ENCODE results near the gene ABHD4. TPM values are rescaled to one million over a fixed set of nuclear protein-coding genes. Genes with fewer than 3 reads are reported as not detected.

Gene ABHD4
- total and polyA plus RNA-seq, 2 donors (not counting 1 experiment from before 2014, with no cell fraction given): 10.5 to 22.7 TPM

DNA sequence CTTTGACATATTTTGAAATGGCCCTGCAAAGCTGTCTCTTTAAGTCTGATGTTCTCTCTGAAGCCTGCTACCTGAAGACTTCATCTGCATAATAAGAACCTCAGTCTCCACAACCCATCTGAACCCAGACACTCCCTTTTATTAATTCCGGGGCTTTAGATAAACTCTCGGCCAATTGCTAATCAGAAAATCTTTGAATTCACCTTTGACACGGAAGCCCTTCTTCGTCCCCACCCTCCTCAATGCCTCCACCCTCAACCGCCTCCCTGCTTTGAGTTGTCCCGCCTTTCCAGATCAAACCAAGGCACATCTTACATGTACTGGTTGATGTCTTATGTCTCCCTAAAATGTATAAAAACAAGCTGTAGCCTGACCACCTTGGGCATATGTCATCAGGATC is 28.5 kb downstream of the ABHD4 start:
- POLR2A ChIA-PET: interaction anchor here (0.7 kb wide), 1 partner anchor 140 kb away, joined by 10 read pairs; no protein-coding TSS in a partner anchor
- DNase-seq: no peak
- Mint-ChIP-seq H3K27ac (no peak overlapping the region), H3K27me3 (peaks cover 30% of the 10 kb centered on the region), H3K4me1 (peaks cover 2% of the 10 kb centered on the region), H3K4me3 (no peak overlapping the region), H3K9me3 (ENCODE audit: insufficient read depth) (peaks cover 7% of the 10 kb centered on the region)
- H3K36me3 ChIP-seq (replicated peaks in 1 of 2; ENCODE audit: control extremely low read depth in 1 of 2, control insufficient read depth in 1 of 2, extremely low read depth in 1 of 2, insufficient read depth in 2 of 2, low read length in 1 of 2): no peaks in the 10 kb centered on the region
- no peak overlapping the region for H3K9ac ChIP-seq (ENCODE audit: low read length)
- CTCF ChIA-PET: no interaction called here
- WGBS (ENCODE audit: insufficient coverage): 95% methylated on average over 5 of the region's 6 CpGs
- no peak for ATAC-seq (ENCODE audit: low read depth)
- no peak overlapping the region for H3K4me3 ChIP-seq (ENCODE audit: control extremely low read depth in 1 of 5, extremely low read depth in 1 of 5, insufficient read depth in 1 of 5, low read depth in 2 of 5, low read length in 4 of 5)
- peaks cover 0 to 10% (median 1%) of the 10 kb centered on the region in 4 experiments for H3K27me3 ChIP-seq (replicated peaks in 1 of 4; ENCODE audit: control extremely low read depth in 1 of 4, control insufficient read depth in 3 of 4, insufficient read depth in 4 of 4, low read length in 3 of 4)
- no peak overlapping the region for H3K27ac ChIP-seq (ENCODE audit: low read length in 2 of 2)
- H3K4me2 ChIP-seq (replicated peaks; ENCODE audit: low read depth, low read length, poor library complexity, severe bottlenecking): no peak overlapping the region
- TF ChIP-seq, protein P1, sequence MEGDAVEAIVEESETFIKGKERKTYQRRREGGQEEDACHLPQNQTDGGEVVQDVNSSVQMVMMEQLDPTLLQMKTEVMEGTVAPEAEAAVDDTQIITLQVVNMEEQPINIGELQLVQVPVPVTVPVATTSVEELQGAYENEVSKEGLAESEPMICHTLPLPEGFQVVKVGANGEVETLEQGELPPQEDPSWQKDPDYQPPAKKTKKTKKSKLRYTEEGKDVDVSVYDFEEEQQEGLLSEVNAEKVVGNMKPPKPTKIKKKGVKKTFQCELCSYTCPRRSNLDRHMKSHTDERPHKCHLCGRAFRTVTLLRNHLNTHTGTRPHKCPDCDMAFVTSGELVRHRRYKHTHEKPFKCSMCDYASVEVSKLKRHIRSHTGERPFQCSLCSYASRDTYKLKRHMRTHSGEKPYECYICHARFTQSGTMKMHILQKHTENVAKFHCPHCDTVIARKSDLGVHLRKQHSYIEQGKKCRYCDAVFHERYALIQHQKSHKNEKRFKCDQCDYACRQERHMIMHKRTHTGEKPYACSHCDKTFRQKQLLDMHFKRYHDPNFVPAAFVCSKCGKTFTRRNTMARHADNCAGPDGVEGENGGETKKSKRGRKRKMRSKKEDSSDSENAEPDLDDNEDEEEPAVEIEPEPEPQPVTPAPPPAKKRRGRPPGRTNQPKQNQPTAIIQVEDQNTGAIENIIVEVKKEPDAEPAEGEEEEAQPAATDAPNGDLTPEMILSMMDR (IDR thresholded peaks at IDR 0.05): no peak
- TF ChIP-seq EZH2 (IDR thresholded peaks at IDR 0.05; ENCODE audit: borderline replicate concordance, insufficient read depth, low read depth, low read length, poor library complexity, severe bottlenecking): no peak
- no peaks in the 10 kb centered on the region for H3K4me1 ChIP-seq (ENCODE audit: control insufficient read depth in 2 of 2, insufficient read depth in 2 of 2, low read length in 2 of 2)
- no peak overlapping the region for H2AFZ ChIP-seq (ENCODE audit: insufficient read depth, low read depth, low read length, poor library complexity, severe bottlenecking)
- peaks cover 0 to 13% (median 0%) of the 10 kb centered on the region in 3 donors for H3K9me3 ChIP-seq (ENCODE audit: control extremely low read depth in 1 of 3, control insufficient read depth in 2 of 3, insufficient read depth in 1 of 3, low read length in 2 of 3)
- intact Hi-C loops (cut with micrococcal nuclease): no loop called here
- H4K20me1 ChIP-seq (ENCODE audit: control insufficient read depth, insufficient read depth, low read length, poor library complexity, severe bottlenecking): no peaks in the 10 kb centered on the region
- no peaks in the 10 kb centered on the region for H3K79me2 ChIP-seq (ENCODE audit: control insufficient read depth, insufficient read depth, low read length)

DNA sequence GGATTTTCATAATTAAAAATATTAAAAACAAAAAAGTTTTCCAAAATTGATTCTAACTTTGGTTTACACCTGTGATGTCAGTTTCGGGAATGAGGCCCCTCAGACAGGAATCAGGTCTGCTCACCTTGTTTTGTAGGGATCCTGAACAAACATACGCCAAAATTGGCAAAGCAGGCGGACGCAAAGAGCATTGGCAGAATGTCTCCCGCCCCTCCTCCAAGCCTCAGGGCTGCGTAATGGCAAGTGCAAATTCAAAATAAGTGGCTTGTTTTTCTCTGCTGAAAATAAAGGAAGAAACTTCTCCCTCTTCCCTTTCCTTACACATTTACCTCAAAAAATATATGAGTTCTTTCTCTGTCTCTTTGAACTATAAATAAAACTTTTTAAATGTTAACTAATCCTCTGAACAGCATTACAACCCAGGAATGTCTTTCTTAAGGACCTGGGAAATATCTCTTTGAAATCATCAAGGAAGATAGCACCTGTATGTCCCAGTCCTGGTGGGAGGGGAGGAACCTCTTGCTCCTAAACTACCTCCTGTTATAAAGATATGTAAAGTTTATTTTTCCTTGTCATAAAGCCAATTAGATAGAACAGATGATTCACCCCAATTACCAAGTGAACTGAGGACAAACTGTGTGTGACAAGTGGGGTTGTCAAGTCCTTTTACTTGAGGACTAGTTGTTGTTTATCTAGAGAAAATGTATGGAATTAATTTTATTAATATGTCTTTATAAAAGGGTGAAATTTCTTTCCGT is 29.6 kb downstream of the ABHD4 start:
- no peak overlapping the region for H2AFZ ChIP-seq (ENCODE audit: insufficient read depth, low read depth, low read length, poor library complexity, severe bottlenecking)
- H3K79me2 ChIP-seq (ENCODE audit: control insufficient read depth, insufficient read depth, low read length): no peaks in the 10 kb centered on the region
- peaks cover 0 to 17% (median 0%) of the 10 kb centered on the region in 3 donors for H3K9me3 ChIP-seq (ENCODE audit: control extremely low read depth in 1 of 3, control insufficient read depth in 2 of 3, insufficient read depth in 1 of 3, low read length in 2 of 3)
- Mint-ChIP-seq H3K27ac (no peak overlapping the region), H3K4me1 (peaks cover 2% of the 10 kb centered on the region), H3K27me3 (peaks cover 30% of the 10 kb centered on the region), H3K9me3 (ENCODE audit: insufficient read depth) (peaks cover 7% of the 10 kb centered on the region), H3K4me3 (no peak overlapping the region)
- no peak for ATAC-seq (ENCODE audit: low read depth)
- no peak for DNase-seq
- TF ChIP-seq EZH2 (IDR thresholded peaks at IDR 0.05; ENCODE audit: borderline replicate concordance, insufficient read depth, low read depth, low read length, poor library complexity, severe bottlenecking): no peak
- TF ChIP-seq, protein P1 (IDR thresholded peaks at IDR 0.05): no peak
- POLR2A ChIA-PET: no interaction called here
- 83% methylated on average over 2 of the region's 7 CpGs for WGBS (ENCODE audit: insufficient coverage)
- H3K36me3 ChIP-seq (replicated peaks in 1 of 2; ENCODE audit: control extremely low read depth in 1 of 2, control insufficient read depth in 1 of 2, extremely low read depth in 1 of 2, insufficient read depth in 2 of 2, low read length in 1 of 2): no peaks in the 10 kb centered on the region
- H3K4me2 ChIP-seq (replicated peaks; ENCODE audit: low read depth, low read length, poor library complexity, severe bottlenecking): no peak overlapping the region
- H4K20me1 ChIP-seq (ENCODE audit: control insufficient read depth, insufficient read depth, low read length, poor library complexity, severe bottlenecking): no peaks in the 10 kb centered on the region
- no peak overlapping the region for H3K27ac ChIP-seq (ENCODE audit: low read length in 2 of 2)
- intact Hi-C loops (cut with micrococcal nuclease): no loop called here
- CTCF ChIA-PET: interaction anchor here (1.0 kb wide), 1 partner anchor 493 kb away, joined by 3 read pairs; no protein-coding TSS in a partner anchor
- H3K4me3 ChIP-seq (ENCODE audit: control extremely low read depth in 1 of 5, extremely low read depth in 1 of 5, insufficient read depth in 1 of 5, low read depth in 2 of 5, low read length in 4 of 5): no peak overlapping the region
- no peak overlapping the region for H3K9ac ChIP-seq (ENCODE audit: low read length)
- H3K27me3 ChIP-seq (replicated peaks in 1 of 4; ENCODE audit: control extremely low read depth in 1 of 4, control insufficient read depth in 3 of 4, insufficient read depth in 4 of 4, low read length in 3 of 4): peaks cover 0 to 10% (median 1%) of the 10 kb centered on the region in 4 experiments
- H3K4me1 ChIP-seq (ENCODE audit: control insufficient read depth in 2 of 2, insufficient read depth in 2 of 2, low read length in 2 of 2): no peaks in the 10 kb centered on the region

All from B cell (primary cell).